Keratinocyte (primary cell): ENCODE data around the gene ADPRH.

Source experiments
- EZH2 ChIP-seq: IDR thresholded peaks from one replicate; pipeline ENCODE4 v1.6.1; 2012; ENCODE audit warnings: inconsistent platforms, mild to moderate bottlenecking, low read length, moderate library complexity
- TF ChIP-seq, protein P1 (sequence below), 3 experiments: IDR thresholded peaks in 1 of 3; conservative IDR thresholded peaks in 1 of 3; optimal IDR thresholded peaks in 1 of 3; 2 replicates in 2 of 3; 3 replicates in 1 of 3; pipeline versions ENCODE3 to v1.5.1; 2011; ENCODE audit warnings: low read length in 3 of 3, mild to moderate bottlenecking in 3 of 3, moderate library complexity in 2 of 3, control low read depth in 1 of 3, inconsistent platforms in 1 of 3; ENCODE audit not compliant: insufficient read depth in 2 of 3; ENCODE audit errors: extremely low read depth in 1 of 3

DNA sequence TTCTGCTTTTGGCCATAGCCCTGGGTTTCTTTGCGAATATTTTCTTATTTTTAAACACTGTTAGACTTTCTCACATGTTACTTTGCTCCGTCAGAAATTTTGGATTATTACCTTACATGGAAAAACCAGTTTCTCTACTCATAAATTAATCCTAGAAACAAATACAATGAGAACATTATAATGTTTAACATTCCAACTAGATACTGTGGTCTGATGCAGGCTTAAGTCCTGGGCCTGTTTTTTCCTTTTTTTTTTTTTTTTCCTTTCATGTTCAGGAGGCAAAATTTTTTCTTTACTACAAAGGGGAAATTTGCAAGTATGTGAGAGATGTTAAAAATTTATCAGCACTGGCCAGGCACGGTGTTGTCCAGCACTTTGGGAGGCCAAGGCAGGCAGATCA is 52.2 kb downstream of the ADPRH start:
- TF ChIP-seq, protein P1, sequence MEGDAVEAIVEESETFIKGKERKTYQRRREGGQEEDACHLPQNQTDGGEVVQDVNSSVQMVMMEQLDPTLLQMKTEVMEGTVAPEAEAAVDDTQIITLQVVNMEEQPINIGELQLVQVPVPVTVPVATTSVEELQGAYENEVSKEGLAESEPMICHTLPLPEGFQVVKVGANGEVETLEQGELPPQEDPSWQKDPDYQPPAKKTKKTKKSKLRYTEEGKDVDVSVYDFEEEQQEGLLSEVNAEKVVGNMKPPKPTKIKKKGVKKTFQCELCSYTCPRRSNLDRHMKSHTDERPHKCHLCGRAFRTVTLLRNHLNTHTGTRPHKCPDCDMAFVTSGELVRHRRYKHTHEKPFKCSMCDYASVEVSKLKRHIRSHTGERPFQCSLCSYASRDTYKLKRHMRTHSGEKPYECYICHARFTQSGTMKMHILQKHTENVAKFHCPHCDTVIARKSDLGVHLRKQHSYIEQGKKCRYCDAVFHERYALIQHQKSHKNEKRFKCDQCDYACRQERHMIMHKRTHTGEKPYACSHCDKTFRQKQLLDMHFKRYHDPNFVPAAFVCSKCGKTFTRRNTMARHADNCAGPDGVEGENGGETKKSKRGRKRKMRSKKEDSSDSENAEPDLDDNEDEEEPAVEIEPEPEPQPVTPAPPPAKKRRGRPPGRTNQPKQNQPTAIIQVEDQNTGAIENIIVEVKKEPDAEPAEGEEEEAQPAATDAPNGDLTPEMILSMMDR (optimal IDR thresholded peaks at IDR 0.05 in 1 of 3, IDR thresholded peaks at IDR 0.05 in 1 of 3, conservative IDR thresholded peaks at IDR 0.05 in 1 of 3; ENCODE audit: extremely low read depth in 1 of 3, insufficient read depth in 2 of 3, low read length in 3 of 3) = no peak
- no peak for TF ChIP-seq EZH2
